ENCODE data around the gene LIPC. TPM values are rescaled to one million over a fixed set of nuclear protein-coding genes. Genes with fewer than 3 reads are reported as not detected.
A peak's percentile ranks its signal among the peaks of the same experiment; 100 is the strongest.

Gene LIPC
- total and polyA plus RNA-seq, 2 experiments from 2014 or later = not detected

DNA sequence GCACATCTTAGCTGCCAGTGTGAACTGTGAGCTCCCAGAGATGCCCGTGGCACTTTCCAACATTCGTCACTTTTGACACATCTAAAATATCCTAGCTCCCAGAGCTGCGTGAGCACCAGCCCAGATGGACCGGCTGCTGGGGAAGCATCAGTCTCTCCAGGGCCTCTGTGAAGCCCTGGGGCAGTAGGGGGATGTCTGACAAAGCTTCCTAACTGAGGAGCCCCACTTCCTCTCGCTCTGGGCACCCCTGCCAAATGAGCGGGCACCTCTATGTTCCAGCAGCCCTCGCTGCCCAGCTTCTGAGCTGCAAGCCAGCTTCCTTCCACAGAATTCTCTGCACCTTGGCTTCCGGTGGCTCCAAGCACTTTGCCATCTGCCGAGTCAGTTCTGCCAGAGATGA is 91.1 kb downstream of the LIPC start:
- H3K4me3 Mint-ChIP-seq = no peak overlapping the region

More for the DNA sequence above, 91.1 kb downstream of the LIPC start:
- Mint-ChIP-seq H3K27ac (no peak overlapping the region), H3K36me3 (ENCODE audit: low read depth) (no peaks in the 10 kb centered on the region), H3K9me3 (no peaks in the 10 kb centered on the region), H3K27me3 (ENCODE audit: insufficient read depth, low read depth, poor library complexity) (no peaks in the 10 kb centered on the region), H3K4me1 (peaks cover 16% of the 10 kb centered on the region)
- Histone ChIP-seq H3K27ac (ENCODE audit: low read depth) (no peak overlapping the region), H3K4me1 (ENCODE audit: insufficient read depth) (peaks cover 7% of the 10 kb centered on the region), H3K36me3 (ENCODE audit: insufficient read depth) (no peaks in the 10 kb centered on the region), H3K79me2 (replicated peaks; ENCODE audit: insufficient read depth) (no peaks in the 10 kb centered on the region), H3K27me3 (ENCODE audit: insufficient read depth) (no peaks in the 10 kb centered on the region), H2AFZ (0 out of 2 replicates have a peak overlapping the region, but pooled peaks have one; percentile 38), H3K4me3 (no peak overlapping the region), H3F3A (replicated peaks; ENCODE audit: low read depth) (no peaks in the 10 kb centered on the region), H3K4me2 (no peak overlapping the region), H3K9me2 (ENCODE audit: insufficient read depth) (no peaks in the 10 kb centered on the region), H4K20me1 (replicated peaks; ENCODE audit: insufficient read depth) (no peaks in the 10 kb centered on the region)
- TF ChIP-seq ZNF462 (CRISPR knock-in tag; IDR thresholded peaks at IDR 0.05) (no peak), EZH2phosphoT487 (IDR thresholded peaks at IDR 0.05; ENCODE audit: unreplicated experiment) (no peak)
- TF ChIP-seq, protein P1, sequence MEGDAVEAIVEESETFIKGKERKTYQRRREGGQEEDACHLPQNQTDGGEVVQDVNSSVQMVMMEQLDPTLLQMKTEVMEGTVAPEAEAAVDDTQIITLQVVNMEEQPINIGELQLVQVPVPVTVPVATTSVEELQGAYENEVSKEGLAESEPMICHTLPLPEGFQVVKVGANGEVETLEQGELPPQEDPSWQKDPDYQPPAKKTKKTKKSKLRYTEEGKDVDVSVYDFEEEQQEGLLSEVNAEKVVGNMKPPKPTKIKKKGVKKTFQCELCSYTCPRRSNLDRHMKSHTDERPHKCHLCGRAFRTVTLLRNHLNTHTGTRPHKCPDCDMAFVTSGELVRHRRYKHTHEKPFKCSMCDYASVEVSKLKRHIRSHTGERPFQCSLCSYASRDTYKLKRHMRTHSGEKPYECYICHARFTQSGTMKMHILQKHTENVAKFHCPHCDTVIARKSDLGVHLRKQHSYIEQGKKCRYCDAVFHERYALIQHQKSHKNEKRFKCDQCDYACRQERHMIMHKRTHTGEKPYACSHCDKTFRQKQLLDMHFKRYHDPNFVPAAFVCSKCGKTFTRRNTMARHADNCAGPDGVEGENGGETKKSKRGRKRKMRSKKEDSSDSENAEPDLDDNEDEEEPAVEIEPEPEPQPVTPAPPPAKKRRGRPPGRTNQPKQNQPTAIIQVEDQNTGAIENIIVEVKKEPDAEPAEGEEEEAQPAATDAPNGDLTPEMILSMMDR (conservative IDR thresholded peaks at IDR 0.05; ENCODE audit: low read depth in 2 of 2) = no peak
- DNase-seq (ENCODE audit: low spot score) = no peak
- ATAC-seq = no peak
